Uterus (tissue), 2 donors: ENCODE results near the gene HLF.

Experiments used
- CTCF ChIP-seq, 4 experiments: fragments of 200-600 bp in 2 of 4; fragments of 450-650 bp in 2 of 4; sonication (generic) in 2 of 4; IDR thresholded peaks; one replicate each; pipeline ENCODE4 v1.5.1; 2016 to 2019; ENCODE audit warnings: antibody characterized with exemption in 4 of 4, mild to moderate bottlenecking in 2 of 4, moderate library complexity in 1 of 4
- POLR2A ChIP-seq, 2 donors: fragments of 450-650 bp; IDR thresholded peaks; one replicate each; pipeline ENCODE4 v1.6.1; 2016; ENCODE audit warnings: antibody characterized with exemption in 2 of 2, mild to moderate bottlenecking in 1 of 2, moderate library complexity in 1 of 2

GRCh38 chr17:55292094-55292493 is 27.3 kb downstream of the HLF start:
- TF ChIP-seq CTCF (IDR thresholded peaks at IDR 0.05) (no peak), POLR2A (IDR thresholded peaks at IDR 0.05) (no peak)
